Central memory CD4-positive, alpha-beta T cell (primary cell): ENCODE data around the gene CAPSL.
A peak's percentile ranks its signal among the peaks of the same experiment; 100 is the strongest.
"Not testable (repeated sequence)": the region's sequence is repeated elsewhere in the genome, so short reads cannot be mapped to it uniquely, and the experiment has no call there.

Experiments
- DNase-seq: peaks from one replicate; pipeline ENCODE4 v3.0.0; 2022
- total RNA-seq, 3 experiments: gene quantifications; one replicate each; lab custom pipeline; 2026; lab: John Stamatoyannopoulos, UW

The CAPSL gene
- 0 to 0.42 (median 0) reads per million in 3 experiments for total RNA-seq

DNA sequence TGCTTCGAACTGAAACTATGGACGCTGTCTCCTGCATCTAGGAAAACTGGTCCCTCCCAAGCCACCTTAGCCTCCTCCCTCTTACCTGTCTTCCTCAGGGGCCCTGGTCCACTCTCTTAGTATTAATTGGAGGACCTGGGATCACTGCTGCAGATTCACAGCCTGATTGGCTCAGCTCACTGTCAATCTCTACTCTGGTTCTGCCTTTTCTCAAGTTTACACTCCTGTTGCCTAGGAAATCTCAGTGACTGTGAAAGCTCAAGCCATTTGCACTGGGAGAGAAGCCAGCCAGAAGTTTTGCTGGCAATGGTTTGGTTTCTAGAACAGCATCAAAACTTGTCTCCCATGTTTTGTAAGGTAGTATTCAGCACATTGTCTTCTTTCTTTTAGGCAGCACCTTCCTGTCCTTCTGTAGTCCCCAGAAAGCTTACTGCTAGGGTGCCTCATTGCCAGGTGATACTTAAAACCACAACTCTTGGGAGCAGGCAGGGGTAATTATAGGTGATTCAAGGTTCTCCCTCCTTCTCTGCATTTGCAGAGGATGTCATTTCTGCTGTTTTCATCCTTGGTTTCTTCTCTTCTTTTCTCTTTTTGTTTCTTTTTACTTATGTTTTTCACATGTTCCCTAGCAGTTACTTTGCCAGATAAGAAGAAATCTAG is at the start of gene CAPSL:
Gene CAPSL, minus strand, starts transcription at position 55 of the 660 bp plus-strand sequence. CDS start 17,502 bp downstream, outside the sequence.
- DNase-seq: no peak

DNA sequence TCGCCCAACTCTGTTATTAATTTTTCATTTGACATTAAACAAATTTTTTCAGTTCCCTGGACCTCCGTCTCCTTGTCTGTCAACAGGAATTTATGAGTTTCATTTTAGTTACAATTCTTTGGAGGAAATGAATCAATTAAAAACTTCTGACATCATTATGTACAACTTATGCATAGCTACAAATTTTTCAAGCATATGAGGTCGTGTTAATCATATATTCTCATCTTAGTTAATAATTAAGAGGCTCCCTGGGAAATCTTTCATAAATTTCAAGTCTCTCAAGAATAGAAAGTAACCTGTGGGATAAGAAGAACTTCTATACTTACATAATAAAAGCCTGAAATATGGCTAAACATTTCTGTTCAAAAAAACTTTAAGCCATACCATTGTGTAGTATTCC is 49.4 kb upstream of the CAPSL start:
- DNase-seq: no peak

GRCh38 chr5:35979715-35980114 is 41.3 kb upstream of the CAPSL start:
- no peak for DNase-seq

- DNase-seq: not testable (repeated sequence)
Measured at GRCh38 chr5:35976859-35977258, 38.4 kb upstream of the CAPSL start.

- DNase-seq: no peak
Measured at GRCh38 chr5:35974570-35974969, 36.1 kb upstream of the CAPSL start.

DNA sequence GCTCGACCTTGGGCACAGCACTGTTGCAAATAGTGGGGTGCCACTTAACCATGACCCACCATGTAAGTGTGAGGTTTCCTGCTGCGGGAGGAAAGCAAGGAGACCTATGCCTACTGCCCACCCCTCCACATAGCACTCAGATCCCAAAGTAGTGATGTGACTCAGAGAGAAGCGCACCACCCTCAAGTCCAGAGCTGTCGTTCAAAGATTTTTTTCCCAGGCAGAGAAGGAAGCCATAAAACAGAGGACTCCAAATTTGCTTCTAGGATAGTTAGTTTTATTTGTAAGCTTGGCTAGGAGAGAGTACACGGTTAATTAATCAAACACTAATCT is 33.4 kb upstream of the CAPSL start:
- DNase-seq: no peak

GRCh38 chr5:35971186-35971877 is 32.9 kb upstream of the CAPSL start:
- no peak for DNase-seq

GRCh38 chr5:35963381-35963843 is 25.0 kb upstream of the CAPSL start:
- no peak for DNase-seq

GRCh38 chr5:35960328-35960727 is 21.9 kb upstream of the CAPSL start:
- no peak for DNase-seq

DNA sequence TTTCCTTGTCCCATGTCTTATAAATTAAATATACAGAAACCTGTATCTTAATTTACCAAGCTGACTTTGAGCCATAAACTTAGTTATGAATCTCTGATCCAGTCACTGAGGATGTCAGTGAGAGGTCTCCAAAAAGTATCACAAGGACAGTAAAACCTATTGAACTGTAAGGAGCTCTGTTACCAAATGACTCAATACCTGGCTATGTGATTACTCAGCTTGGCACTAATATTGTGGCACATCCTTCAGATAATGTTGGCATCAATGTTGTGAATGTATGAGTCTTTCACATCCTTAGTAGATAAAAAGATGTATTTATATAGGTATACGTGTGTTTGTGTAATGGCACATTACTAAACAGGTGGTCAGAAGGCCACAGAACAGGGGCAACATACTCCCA is 18.0 kb upstream of the CAPSL start:
- no peak for DNase-seq

GRCh38 chr5:35954175-35954574 is 15.8 kb upstream of the CAPSL start:
- DNase-seq: no peak

DNA sequence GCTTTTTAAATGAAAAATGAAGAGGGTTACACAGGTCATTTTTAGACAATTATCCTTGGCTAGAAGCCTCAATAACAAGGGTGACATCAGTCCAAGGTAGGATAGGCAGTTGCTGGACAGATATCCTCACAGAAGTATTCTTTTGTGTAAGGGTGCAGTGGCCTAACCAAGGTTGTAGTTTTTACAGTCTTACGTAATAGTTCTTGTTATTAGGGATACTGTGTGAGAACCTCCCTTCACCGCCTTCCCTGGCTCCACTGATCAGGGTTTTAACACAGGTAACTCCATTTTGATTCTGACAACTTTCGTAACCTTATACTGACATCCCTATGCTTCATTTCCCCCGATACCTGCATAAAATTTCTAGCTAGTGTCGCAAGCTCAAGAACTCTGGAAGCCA is 8.7 kb upstream of the CAPSL start:
- DNase-seq: no peak

DNA sequence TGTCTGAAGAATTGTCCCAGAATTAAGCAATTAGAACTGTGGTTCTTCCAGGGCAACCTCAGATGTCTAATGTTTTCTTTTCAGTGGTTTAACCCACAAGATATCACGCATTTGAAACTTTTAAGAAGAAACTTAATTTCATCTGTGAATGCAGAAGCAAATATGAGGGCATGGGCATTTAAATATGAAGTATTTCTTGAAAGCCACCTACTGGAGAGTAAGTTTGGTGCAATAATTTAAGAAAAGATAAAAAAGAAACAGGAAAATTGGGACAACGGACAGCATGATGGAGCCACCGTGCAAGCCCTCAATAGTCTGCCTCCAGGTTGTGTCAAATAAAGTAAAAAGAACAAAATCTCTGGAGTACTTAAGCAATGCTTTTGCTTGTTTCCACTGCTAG is 1.2 kb upstream of the CAPSL start:
- DNase-seq: no peak

DNA sequence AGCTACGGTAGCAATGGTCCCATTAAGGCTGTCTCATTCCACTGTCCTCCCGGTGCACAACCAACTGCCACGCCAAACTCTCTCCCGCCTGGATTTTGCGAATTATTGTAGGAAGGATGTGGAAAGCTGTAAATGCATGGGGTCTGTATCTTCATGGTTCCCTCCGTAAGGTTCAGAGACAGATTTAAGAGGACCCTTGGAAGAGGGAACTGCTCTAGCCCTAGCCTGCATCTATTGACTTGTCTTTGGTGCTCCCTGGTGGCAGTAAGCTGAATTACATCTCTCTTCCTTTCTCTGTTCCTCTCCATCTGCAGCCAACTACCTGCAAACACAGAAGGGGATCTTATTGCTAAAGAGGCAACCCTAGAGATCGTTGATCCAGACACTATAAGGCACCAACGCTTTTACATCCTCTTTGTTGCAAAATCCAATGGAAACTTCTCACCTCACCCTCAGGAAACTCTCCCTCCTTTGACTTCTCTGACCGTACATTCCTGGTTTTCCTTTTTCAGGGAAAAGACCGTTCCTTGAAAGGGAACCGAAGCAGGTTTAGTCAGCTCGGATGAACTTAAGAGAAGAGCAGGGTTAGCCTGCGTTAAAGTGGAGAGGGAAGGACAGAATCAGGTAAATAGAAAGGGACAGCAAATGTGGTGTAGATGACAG is 11.9 kb downstream of the CAPSL start:
- peak; percentile 66 for DNase-seq

DNA sequence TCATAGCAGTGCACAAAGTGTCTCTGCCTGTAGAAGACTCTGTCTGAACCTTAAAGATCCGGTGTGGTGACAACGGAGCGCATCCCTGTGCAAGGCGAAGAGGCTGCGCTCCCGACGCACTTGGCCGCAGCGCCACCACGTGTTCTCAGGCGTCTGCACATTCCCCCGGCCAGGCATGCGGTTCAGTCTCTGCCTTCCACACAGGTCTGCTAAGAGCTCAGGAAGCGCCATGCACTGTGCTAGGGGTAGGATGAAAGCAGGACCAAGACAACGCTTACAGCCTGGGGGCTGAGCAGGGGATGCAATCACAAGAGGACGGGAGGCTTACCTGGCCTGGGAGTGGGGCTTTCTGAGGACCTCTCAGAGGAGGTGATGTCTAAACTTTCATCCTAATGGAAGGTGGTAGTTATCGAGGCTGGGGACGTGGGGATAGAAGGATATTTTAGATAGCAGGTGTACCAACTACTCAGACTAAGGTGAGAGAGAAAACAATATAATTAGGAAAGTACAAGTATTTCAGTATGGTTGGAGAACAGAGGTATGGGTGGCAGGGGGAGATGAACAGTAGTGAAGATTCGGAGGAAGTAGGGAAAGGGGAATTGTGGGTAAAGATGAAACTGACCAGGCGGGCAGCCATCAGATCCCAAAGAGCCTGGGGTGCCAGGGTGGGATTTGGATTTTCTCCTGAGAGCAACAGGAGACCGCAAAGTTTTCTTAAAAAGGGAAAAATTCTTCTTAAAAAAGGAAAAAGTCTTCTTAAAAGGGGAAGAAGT is 13.3 kb downstream of the CAPSL start:
- DNase-seq: peak; percentile 77

DNA sequence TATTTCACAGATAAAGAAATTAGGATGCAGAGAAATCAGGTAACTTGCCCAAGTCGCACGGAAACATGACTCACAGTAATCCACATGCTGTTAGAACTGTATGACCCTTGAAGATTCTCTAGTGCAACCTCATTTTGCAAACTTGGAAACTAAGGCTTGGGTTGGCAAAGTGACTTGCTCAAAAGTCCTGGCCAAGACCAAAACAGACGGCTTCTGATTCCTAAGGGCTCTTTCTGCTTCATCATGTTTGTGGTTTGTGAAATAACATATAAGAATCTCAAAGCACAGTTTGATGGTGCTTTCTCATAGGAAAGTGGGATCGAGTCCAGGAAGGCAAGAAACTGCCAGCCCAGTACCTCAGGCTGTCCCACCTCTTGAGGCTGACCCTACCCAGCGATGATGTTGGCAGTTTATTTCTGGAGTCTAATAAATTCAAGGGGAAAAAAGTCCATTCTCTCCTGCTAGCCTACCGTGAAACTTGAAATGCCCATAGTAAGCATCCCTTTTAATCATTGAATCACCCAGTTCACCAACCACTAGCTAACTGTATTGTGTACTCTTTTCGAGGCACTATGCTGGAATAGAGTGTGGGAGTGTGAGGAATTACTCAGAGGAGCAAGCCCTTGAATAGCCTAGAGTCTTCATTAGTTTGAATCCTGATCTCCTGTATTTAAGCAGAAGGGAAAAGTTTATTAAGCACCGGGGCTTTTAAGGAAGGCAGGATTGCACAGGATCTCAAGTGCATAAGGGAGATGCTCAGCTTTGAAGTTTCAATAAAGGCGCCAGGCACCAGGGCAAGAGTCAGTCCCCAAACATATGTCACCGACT is 14.1 kb downstream of the CAPSL start:
- DNase-seq: no peak

DNA sequence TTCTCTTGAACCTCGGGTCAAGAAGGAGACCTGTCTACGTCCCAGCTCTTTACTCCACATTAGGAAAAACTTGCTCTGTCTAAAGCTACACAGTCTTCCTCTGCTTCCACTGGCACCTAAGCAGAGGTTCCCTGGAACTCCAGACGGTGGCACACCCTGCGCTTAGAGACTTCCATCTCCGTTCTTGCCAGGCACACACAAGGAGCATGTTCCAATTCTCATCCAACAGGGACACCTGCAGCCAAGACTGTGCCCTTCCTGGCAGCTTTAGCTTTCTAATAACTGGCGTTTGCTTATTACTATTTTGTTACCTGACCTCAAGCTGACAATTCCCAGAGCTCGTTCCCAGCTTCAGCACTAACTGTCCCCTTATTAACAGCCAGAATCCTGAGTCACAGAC is 16.0 kb downstream of the CAPSL start:
- no peak for DNase-seq

DNA sequence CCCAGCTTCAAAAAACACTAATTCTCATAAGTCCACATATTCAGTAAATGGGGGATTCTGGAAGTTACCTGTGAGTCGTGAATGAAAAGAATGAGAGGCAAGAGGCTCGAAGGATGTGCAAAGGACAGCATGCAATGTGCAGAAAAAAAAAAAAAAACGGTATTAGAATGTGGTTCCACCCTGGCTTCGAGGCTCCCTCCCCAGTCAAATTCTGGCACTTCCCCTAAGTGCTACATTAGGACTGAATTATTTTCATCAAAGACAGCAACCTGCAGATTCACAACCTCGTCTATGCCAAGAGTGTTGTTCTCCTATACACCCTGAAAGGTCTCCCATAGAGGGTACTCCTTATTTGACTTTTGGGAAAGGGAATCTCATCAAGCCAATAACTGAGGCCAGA is 16.5 kb downstream of the CAPSL start:
- DNase-seq: no peak

GRCh38 chr5:35920890-35921289 is 17.5 kb downstream of the CAPSL start:
- DNase-seq: no peak

- no peak for DNase-seq
Measured at GRCh38 chr5:35919191-35919590, 19.2 kb downstream of the CAPSL start.

DNA sequence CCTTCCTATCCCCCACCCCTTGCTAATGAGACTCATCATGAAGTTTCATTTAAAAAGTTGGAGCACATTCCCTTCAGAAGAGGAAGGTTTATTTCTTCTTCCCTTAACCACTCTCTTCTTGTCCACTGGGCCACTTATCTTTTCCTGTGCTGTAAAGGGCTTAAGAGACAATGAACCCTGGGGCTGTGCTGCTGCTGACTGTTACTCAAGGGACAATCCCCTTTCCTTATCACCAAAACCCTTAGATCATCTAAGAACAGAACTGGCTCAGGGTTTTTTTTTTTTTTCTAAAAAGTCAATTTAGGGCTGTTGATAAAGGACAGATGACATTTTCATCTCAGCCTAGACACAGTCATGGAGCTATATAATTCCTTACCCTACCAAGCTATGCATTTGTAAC is 29.6 kb downstream of the CAPSL start:
- DNase-seq: no peak

DNA sequence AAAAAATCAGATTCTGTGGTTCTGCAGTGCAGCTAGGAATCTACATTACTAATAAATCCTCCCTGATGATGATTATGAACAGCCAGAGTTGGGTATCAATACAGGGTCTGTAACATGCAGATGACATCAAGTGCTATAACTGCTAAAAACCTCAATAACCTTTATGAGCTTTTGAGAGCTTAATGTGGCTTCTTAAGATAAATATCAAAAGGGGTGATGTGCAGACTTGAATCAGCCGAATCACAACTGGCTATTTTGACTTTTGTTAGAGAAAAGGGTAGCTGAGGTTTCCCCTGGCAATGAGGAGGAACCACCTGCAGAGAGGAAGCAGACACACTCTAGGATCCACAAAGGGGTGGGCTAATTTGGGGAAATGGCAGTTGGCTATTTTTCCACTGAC is 30.2 kb downstream of the CAPSL start:
- DNase-seq: no peak
